NCI-H1694 (cell line): ENCODE measurements around the gene GPBP1L1.
"Not testable (repeated sequence)": the region's sequence is repeated elsewhere in the genome, so short reads cannot be mapped to it uniquely, and the experiment has no call there.

Experiments
- DNase-seq: peaks from one replicate; lab custom pipeline; 2025; lab: John Stamatoyannopoulos, UW

GPBP1L1 gene

GRCh38 chr1:45679123-45679522 lies 7.2 kb downstream of the GPBP1L1 start:
- DNase-seq = no peak

GRCh38 chr1:45678489-45678888 lies 7.8 kb downstream of the GPBP1L1 start:
- no peak for DNase-seq

GRCh38 chr1:45677751-45678245 lies 8.5 kb downstream of the GPBP1L1 start:
- no peak for DNase-seq

GRCh38 chr1:45676553-45676952 lies 9.8 kb downstream of the GPBP1L1 start:
- not testable (repeated sequence) for DNase-seq

GRCh38 chr1:45674478-45674877 lies 11.9 kb downstream of the GPBP1L1 start:
- DNase-seq = no peak

GRCh38 chr1:45673956-45674355 lies 12.4 kb downstream of the GPBP1L1 start:
- DNase-seq = no peak

GRCh38 chr1:45669859-45670655 lies 16.3 kb downstream of the GPBP1L1 start:
- DNase-seq = no peak

GRCh38 chr1:45669379-45669778 lies 17.0 kb downstream of the GPBP1L1 start:
- DNase-seq = no peak

GRCh38 chr1:45668526-45668925 lies 17.8 kb downstream of the GPBP1L1 start:
- DNase-seq = no peak

- no peak for DNase-seq
Observed at GRCh38 chr1:45667321-45668111, 18.8 kb downstream of the GPBP1L1 start.

GRCh38 chr1:45666836-45667235 lies 19.5 kb downstream of the GPBP1L1 start:
- DNase-seq = no peak

- no peak for DNase-seq
Observed at GRCh38 chr1:45660336-45660735, 26.0 kb downstream of the GPBP1L1 start.

GRCh38 chr1:45659222-45659621 lies 27.1 kb downstream of the GPBP1L1 start:
- no peak for DNase-seq

- no peak for DNase-seq
Observed at GRCh38 chr1:45658171-45658570, 28.2 kb downstream of the GPBP1L1 start.

GRCh38 chr1:45656573-45657226 lies 29.6 kb downstream of the GPBP1L1 start:
- no peak for DNase-seq

- no peak for DNase-seq
Observed at GRCh38 chr1:45654540-45655280, 31.6 kb downstream of the GPBP1L1 start.

GRCh38 chr1:45647248-45648021 lies 38.9 kb downstream of the GPBP1L1 start:
- no peak for DNase-seq

- DNase-seq = no peak
Observed at GRCh38 chr1:45644661-45645060, 41.7 kb downstream of the GPBP1L1 start.

GRCh38 chr1:45643978-45644377 lies 42.4 kb downstream of the GPBP1L1 start:
- no peak for DNase-seq

GRCh38 chr1:45643321-45643720 lies 43.0 kb downstream of the GPBP1L1 start:
- no peak for DNase-seq

GRCh38 chr1:45640293-45640692 lies 46.0 kb downstream of the GPBP1L1 start:
- no peak for DNase-seq
